DOHH2 (cell line): ENCODE data around the gene CIDEB.

Source experiments
- H3F3A ChIP-seq: fragments of 200-600 bp; sonication (generic), shearing (Covaris generic); 2 replicates; pipeline ENCODE4 v1.6.0; 2016; ENCODE audit warnings: antibody characterized with exemption, mild to moderate bottlenecking; ENCODE audit not compliant: control insufficient read depth, insufficient read depth
- H3K27ac ChIP-seq: fragments of 200-600 bp; sonication (generic); 2 replicates; pipeline ENCODE4 v1.5.1; 2014; ENCODE audit warnings: low read depth, mild to moderate bottlenecking, low read length, moderate library complexity
- H3K27me3 ChIP-seq: fragments of 200-600 bp; sonication (generic); 2 replicates; pipeline ENCODE4 v1.6.1; 2014; ENCODE audit warnings: mild to moderate bottlenecking, low read length, mixed read lengths; ENCODE audit not compliant: control insufficient read depth
- H3K36me3 ChIP-seq: fragments of 200-600 bp; sonication (generic); 2 replicates; pipeline ENCODE4 v1.6.1; 2014; ENCODE audit warnings: mild to moderate bottlenecking, low read length, moderate library complexity, mixed read lengths; ENCODE audit not compliant: control insufficient read depth
- H3K4me1 ChIP-seq: fragments of 200-600 bp; sonication (generic); 2 replicates; pipeline ENCODE4 v1.6.1; 2014; ENCODE audit warnings: mild to moderate bottlenecking, low read length, mixed read lengths; ENCODE audit not compliant: control insufficient read depth
- H3K4me2 ChIP-seq: fragments of 200-600 bp; sonication (generic); 2 replicates; pipeline ENCODE4 v1.6.0; 2014; ENCODE audit warnings: mild to moderate bottlenecking, low read length, moderate library complexity
- H3K4me3 ChIP-seq: fragments of 200-600 bp; sonication (generic); 2 replicates; pipeline ENCODE4 v1.5.1; 2014; ENCODE audit warnings: mild to moderate bottlenecking, low read length, mixed read lengths
- H3K79me2 ChIP-seq: fragments of 200-600 bp; sonication (generic); 2 replicates; pipeline ENCODE4 v1.6.1; 2014; ENCODE audit warnings: mild to moderate bottlenecking, low read length, mixed read lengths; ENCODE audit not compliant: control insufficient read depth
- H3K9me2 ChIP-seq: fragments of 200-600 bp; sonication (generic); replicated peaks from 2 replicates; pipeline ENCODE4 v1.6.1; 2014; ENCODE audit warnings: mild to moderate bottlenecking, low read length, mixed read lengths; ENCODE audit not compliant: control insufficient read depth
- H3K9me3 ChIP-seq: fragments of 200-600 bp; sonication (generic); 2 replicates; pipeline ENCODE4 v1.6.1; 2014; ENCODE audit warnings: antibody characterized with exemption, low read length, mixed read lengths; ENCODE audit not compliant: control insufficient read depth, insufficient read depth
- H4K20me1 ChIP-seq: fragments of 200-600 bp; sonication (generic); 2 replicates; pipeline ENCODE4 v1.6.0; 2014; ENCODE audit warnings: low read depth, mild to moderate bottlenecking, antibody characterized with exemption, low read length, moderate library complexity; ENCODE audit not compliant: control insufficient read depth, insufficient read depth
- EZH2phosphoT487 ChIP-seq: fragments of 200-600 bp; sonication (generic); IDR thresholded peaks from 2 replicates; pipeline ENCODE4 v1.6.1; 2017; ENCODE audit warnings: borderline replicate concordance, mild to moderate bottlenecking, antibody characterized with exemption, low read length, moderate library complexity, mixed read lengths
- TF ChIP-seq, protein P1 (sequence below): fragments of 200-600 bp; sonication (generic); IDR thresholded peaks from one replicate; pipeline ENCODE4 v1.5.1; 2014; ENCODE audit warnings: antibody characterized with exemption, mild to moderate bottlenecking, low read depth, low read length; ENCODE audit not compliant: poor library complexity, severe bottlenecking

The CIDEB gene

DNA sequence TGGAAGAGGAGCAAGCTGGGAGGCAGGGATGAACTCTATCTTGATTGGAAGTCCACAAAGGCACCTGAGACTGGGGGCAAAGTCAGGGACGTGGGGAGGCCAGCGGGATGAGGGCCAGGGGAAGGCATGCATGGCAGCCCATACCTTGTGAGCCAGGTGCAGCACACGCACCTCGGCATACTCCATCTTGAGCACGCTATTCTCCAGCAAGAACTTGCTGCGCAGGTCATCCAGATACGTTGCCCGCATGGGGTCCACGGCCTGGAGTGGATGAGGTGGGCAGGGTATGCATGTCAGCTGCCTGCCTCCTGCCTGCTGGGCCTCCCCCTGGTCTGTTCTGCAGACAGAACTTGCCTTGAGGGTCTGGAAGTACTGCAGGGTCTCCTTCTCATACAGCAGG lies 40.3 kb downstream of the CIDEB start:
- Histone ChIP-seq H3K27ac (no peak overlapping the region), H3K4me1 (peaks cover 17% of the 10 kb centered on the region), H3K9me2 (no peaks in the 10 kb centered on the region), H3K36me3 (no peaks in the 10 kb centered on the region), H3F3A (peaks cover 2% of the 10 kb centered on the region; the same call in 1 of the 2 replicates), H3K9me3 (no peaks in the 10 kb centered on the region), H4K20me1 (no peaks in the 10 kb centered on the region), H3K27me3 (no peaks in the 10 kb centered on the region), H3K4me3 (no peak overlapping the region), H3K4me2 (no peak overlapping the region), H3K79me2 (peaks cover 4% of the 10 kb centered on the region)
- TF ChIP-seq, protein P1, sequence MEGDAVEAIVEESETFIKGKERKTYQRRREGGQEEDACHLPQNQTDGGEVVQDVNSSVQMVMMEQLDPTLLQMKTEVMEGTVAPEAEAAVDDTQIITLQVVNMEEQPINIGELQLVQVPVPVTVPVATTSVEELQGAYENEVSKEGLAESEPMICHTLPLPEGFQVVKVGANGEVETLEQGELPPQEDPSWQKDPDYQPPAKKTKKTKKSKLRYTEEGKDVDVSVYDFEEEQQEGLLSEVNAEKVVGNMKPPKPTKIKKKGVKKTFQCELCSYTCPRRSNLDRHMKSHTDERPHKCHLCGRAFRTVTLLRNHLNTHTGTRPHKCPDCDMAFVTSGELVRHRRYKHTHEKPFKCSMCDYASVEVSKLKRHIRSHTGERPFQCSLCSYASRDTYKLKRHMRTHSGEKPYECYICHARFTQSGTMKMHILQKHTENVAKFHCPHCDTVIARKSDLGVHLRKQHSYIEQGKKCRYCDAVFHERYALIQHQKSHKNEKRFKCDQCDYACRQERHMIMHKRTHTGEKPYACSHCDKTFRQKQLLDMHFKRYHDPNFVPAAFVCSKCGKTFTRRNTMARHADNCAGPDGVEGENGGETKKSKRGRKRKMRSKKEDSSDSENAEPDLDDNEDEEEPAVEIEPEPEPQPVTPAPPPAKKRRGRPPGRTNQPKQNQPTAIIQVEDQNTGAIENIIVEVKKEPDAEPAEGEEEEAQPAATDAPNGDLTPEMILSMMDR, result no peak
- TF ChIP-seq EZH2phosphoT487, result no peak

DNA sequence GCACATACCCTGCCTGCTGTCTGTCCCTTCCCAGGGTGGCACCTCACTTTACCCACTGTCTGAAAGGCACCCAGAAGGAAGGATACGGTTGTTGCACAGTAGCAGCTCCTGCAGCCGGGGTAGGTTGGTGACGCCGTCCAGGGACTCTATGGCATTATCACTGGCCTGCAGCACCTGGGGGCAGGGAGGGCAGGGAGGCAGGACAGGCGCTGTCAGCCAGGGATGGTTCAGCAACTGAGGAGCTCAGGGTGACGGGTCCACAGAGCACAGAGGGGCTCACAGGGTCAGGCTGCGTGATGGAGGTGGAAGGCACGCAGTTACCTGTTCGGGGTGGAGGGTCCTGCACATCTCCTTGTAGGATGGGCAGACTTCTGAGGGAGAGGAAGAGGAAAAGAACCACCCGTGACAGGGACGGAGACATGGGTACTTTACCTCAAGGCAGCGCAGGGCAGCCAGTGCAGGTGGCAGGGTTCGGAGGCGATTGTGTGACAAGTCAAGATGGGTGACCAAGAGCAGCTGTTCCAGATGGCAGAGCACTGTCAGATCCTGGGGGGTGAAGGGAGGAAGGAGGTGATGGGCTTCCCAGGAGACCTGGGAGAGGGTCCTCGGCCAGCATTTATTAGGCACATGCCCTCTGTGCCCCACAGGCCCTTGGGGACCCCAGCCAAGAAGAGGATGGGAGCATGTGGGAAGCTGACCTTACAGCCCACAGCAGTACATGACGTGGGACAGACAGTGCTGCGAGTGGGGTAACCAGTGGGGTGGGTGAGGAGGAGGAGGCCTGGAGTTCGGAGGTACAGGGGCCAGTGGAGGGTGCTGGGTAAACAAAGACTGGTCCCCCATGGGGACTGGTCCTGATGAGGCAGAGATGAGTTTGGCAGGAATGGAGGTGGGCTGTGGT lies 41.2 kb downstream of the CIDEB start:
- H3K27me3 ChIP-seq, result no peaks in the 10 kb centered on the region
- no peak for TF ChIP-seq EZH2phosphoT487
- TF ChIP-seq, protein P1, result no peak
- no peaks in the 10 kb centered on the region for H4K20me1 ChIP-seq
- H3K36me3 ChIP-seq, result no peaks in the 10 kb centered on the region
- no peaks in the 10 kb centered on the region for H3K79me2 ChIP-seq
- H3K4me2 ChIP-seq, result no peak overlapping the region
- peaks cover 8% of the 10 kb centered on the region for H3K4me1 ChIP-seq
- H3K4me3 ChIP-seq, result no peak overlapping the region
- no peak overlapping the region for H3K27ac ChIP-seq
- H3F3A ChIP-seq, result no peaks in the 10 kb centered on the region
- H3K9me3 ChIP-seq, result no peaks in the 10 kb centered on the region
- no peaks in the 10 kb centered on the region for H3K9me2 ChIP-seq

DNA sequence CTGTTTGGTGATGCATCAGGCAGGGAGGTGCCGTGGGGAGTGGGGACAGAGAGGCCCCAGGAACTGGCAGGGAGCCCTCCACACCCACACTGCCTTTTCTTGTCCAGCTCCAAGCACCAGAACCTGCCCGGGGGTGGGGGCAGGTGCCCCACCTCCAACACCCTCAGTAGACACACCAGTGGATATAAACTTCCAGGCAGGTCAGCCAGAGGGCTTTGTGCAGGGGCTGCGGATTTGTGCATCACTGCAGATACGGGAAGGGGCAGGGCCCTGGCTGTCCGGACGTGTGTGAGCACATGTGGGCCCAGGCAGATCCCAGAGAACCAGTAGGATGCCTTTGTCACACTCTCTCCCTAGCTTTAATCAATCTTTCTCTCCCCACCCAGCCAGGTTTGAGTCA lies 43.5 kb downstream of the CIDEB start:
- TF ChIP-seq EZH2phosphoT487, result no peak
- TF ChIP-seq, protein P1, result no peak
- Histone ChIP-seq H3K4me2 (no peak overlapping the region), H3K79me2 (no peaks in the 10 kb centered on the region), H3K9me3 (no peaks in the 10 kb centered on the region), H3K27ac (no peak overlapping the region), H3K4me3 (no peak overlapping the region), H3F3A (no peaks in the 10 kb centered on the region), H3K27me3 (no peaks in the 10 kb centered on the region), H4K20me1 (no peaks in the 10 kb centered on the region), H3K4me1 (no peaks in the 10 kb centered on the region), H3K9me2 (no peaks in the 10 kb centered on the region), H3K36me3 (no peaks in the 10 kb centered on the region)
